ENCODE data around the gene HIVEP3.

The HIVEP3 gene

DNA sequence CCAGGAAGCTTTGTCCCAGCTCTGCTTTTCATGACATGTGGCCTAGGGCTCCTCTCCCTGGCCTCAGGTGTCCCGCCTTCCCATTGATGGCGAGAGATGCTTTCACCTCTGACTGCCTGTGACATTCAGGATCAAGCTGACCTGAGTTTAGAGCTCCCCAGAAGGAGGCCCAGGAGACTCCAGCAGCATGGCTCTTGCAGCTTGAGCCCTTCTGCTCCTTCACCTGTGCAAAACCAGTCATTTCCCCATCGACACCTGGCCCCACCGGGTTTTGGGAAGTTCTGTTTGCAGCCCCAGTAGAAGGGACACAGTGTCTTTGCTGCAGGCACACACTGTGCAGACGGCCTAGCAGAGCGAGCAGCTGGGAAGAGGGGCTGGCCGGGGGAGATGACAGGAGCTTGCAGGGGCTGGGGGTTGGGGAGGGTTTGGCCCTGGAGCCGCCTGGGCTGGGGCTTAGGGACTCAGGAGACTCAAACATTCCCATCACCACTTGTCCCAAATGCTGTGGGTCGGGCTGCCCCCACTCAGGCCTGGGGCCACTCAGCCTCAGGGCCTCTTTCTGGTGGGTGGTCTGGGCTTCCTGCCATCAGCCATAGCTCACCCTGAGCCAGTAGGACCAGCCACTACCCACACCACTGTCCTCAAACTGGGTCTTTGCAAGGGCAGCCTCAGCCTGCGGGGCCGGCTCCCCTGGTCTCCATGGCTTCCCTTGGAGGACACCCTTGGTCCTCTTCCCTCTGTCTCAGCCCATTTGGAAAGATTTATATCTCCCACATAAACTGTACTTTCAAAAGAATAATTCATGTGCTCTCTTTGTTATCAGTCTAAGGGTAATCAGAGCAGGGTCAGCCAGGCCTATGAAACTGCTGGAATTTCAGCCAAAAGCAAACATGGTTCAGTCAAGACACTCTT is 430.4 kb downstream of the HIVEP3 start:
- Histone ChIP-seq H3K36me3 (ENCODE audit: control insufficient read depth, insufficient read depth, low read length) (no peaks in the 10 kb centered on the region), H3K4me1 (ENCODE audit: control insufficient read depth, insufficient read depth, low read length) (peaks cover 30% of the 10 kb centered on the region), H3K27ac (ENCODE audit: low read depth, low read length) (no peak overlapping the region), H3K9me3 (ENCODE audit: control insufficient read depth, insufficient read depth, low read length) (no peaks in the 10 kb centered on the region), H3K9ac (ENCODE audit: low read depth, low read length) (no peak overlapping the region), H3K27me3 (ENCODE audit: control insufficient read depth, insufficient read depth, low read length) (peaks cover 10% of the 10 kb centered on the region; the same call in 1 of the 2 replicates), H3K4me3 (ENCODE audit: low read depth, low read length) (no peak overlapping the region)

DNA sequence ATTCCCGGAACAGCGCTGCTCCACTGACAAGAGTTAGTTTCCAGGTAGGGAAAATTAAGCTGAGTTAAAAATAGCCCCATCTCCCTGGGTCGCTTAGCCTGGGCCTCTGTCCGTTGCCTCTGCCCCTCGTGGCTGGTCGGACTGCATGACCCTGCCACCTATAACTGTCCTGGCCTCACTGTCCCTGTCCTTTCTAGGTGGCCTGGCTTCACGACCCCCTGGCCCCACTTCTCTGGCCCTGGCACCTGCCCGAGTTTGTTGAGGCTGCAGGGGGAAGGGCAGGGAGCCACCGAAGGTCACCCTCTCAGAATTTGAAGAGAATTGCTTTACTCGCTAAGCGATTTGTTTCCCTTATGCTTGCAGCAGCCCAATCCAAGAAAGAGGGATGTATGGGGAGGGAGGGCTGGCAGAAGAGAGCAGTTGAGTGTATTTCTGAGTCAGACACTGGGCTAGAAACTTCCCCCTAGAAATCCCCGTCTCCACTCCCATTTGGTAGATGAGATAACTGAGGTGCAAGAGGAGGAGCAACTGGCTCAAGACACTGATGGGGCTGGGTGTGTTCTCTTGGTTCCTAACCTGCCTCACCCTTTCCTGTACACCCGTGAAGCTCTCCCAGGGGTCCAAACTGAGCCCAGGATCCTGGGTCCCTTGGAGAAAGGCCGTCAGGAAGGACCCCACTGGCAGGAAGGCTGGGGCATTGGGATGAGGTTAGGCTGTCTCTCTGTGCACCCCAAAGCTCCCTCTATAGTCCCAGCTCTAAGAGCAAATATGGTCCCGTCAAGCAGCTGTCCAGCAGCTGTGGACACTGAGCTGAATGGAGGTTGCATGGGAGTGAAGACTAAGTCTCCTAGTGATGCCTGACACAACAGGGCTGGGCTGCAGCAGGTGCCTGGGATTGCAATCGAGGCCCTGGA is 431.3 kb downstream of the HIVEP3 start:
- H3K9me3 ChIP-seq (ENCODE audit: control insufficient read depth, insufficient read depth, low read length): no peaks in the 10 kb centered on the region
- peaks cover 10% of the 10 kb centered on the region; the same call in 1 of the 2 replicates for H3K27me3 ChIP-seq (ENCODE audit: control insufficient read depth, insufficient read depth, low read length)
- peak overlapping the region; percentile 19; the same call in 1 of the 2 replicates for H3K9ac ChIP-seq (ENCODE audit: low read depth, low read length)
- peaks cover 30% of the 10 kb centered on the region for H3K4me1 ChIP-seq (ENCODE audit: control insufficient read depth, insufficient read depth, low read length)
- peak overlapping the region; percentile 30 for H3K4me3 ChIP-seq (ENCODE audit: low read depth, low read length)
- no peaks in the 10 kb centered on the region for H3K36me3 ChIP-seq (ENCODE audit: control insufficient read depth, insufficient read depth, low read length)
- peak overlapping the region; percentile 89 for H3K27ac ChIP-seq (ENCODE audit: low read depth, low read length)

DNA sequence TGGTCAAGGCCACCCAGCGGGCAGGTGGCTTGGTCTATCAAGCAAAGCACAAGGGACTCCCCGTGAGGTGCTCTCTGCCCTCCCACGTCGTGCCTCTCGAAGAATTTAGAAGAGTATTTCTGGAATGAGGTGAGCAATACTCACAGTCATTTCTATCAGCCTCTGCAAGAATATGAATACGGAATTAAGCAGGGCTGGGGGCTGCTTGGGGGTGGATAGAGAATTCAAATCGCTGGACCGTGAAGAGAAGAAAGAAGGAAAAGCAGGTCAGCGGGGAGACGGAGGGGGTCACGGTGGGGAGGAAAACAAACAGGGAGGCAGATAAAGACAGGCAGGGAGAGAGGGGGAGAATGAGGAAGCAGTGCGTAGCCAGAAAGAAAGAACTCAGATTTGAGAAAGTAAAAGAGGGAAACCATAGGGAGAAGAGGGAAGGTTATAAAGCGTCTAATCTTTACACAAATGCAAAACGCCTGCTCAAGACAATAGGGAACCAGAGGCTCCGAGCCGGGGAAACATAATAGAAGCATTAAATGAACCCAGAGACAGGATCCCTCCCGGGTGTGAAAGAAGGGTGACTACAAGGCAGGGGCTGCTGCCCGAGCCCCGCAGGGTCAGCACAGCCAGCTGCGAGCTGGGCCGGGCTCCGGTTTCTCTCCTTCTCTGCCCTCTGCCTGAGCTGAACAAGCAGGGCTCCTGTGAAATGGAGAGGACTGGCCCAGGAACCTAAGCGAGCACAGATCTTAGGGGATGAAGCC is 432.2 kb downstream of the HIVEP3 start:
- Histone ChIP-seq H3K27me3 (ENCODE audit: control insufficient read depth, insufficient read depth, low read length) (peaks cover 10% of the 10 kb centered on the region; the same call in 1 of the 2 replicates), H3K27ac (ENCODE audit: low read depth, low read length) (peak overlapping the region; percentile 89), H3K9me3 (ENCODE audit: control insufficient read depth, insufficient read depth, low read length) (no peaks in the 10 kb centered on the region), H3K36me3 (ENCODE audit: control insufficient read depth, insufficient read depth, low read length) (no peaks in the 10 kb centered on the region), H3K4me1 (ENCODE audit: control insufficient read depth, insufficient read depth, low read length) (peaks cover 30% of the 10 kb centered on the region), H3K9ac (ENCODE audit: low read depth, low read length) (peak overlapping the region; percentile 19; the same call in 1 of the 2 replicates), H3K4me3 (ENCODE audit: low read depth, low read length) (peak overlapping the region; percentile 30)

DNA sequence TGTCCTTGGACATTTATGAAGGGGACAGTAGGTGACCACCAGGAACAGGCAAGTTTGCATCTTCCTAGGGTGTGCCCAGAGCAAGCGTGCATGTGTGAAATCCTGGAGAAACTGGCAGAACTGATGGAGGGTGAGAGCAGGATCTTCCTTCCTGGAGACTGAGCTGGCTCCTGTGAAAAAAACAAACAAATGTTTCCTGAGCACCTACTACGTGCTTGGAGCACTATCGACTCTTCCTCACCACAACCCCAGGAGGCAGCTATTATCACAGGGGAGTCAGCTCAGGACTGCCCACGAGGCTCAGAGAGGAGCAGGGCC is 432.7 kb downstream of the HIVEP3 start:
- Histone ChIP-seq H3K36me3 (ENCODE audit: control insufficient read depth, insufficient read depth, low read length) (no peaks in the 10 kb centered on the region), H3K27ac (ENCODE audit: low read depth, low read length) (peak overlapping the region; percentile 89), H3K9me3 (ENCODE audit: control insufficient read depth, insufficient read depth, low read length) (no peaks in the 10 kb centered on the region), H3K9ac (ENCODE audit: low read depth, low read length) (no peak overlapping the region), H3K4me3 (ENCODE audit: low read depth, low read length) (no peak overlapping the region), H3K27me3 (ENCODE audit: control insufficient read depth, insufficient read depth, low read length) (peaks cover 10% of the 10 kb centered on the region; the same call in 1 of the 2 replicates), H3K4me1 (ENCODE audit: control insufficient read depth, insufficient read depth, low read length) (peaks cover 30% of the 10 kb centered on the region)

DNA sequence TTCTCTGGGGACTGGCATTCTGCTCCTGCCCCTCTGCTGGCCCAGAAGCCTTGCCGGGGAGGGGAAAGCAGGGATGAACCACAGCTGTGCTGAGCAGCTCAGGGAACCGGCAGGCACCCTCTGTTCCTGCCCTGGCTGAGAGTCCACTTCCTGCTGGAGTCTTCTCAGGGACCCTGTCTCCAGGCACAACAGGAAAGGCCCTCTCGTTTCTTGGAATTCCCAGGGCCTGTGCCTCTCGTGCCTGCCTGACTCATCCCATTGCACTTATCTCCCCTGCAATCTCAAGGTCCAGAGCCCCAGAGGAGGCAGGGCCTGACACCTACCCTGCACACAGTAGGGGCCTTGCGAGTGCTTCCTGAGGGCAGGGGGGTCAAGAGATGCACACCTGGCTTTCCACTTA is 433.1 kb downstream of the HIVEP3 start:
- no peak overlapping the region for H3K4me3 ChIP-seq (ENCODE audit: low read depth, low read length)
- no peaks in the 10 kb centered on the region for H3K9me3 ChIP-seq (ENCODE audit: control insufficient read depth, insufficient read depth, low read length)
- H3K27me3 ChIP-seq (ENCODE audit: control insufficient read depth, insufficient read depth, low read length): peaks cover 10% of the 10 kb centered on the region; the same call in 1 of the 2 replicates
- peak overlapping the region; percentile 89 for H3K27ac ChIP-seq (ENCODE audit: low read depth, low read length)
- H3K36me3 ChIP-seq (ENCODE audit: control insufficient read depth, insufficient read depth, low read length): no peaks in the 10 kb centered on the region
- no peak overlapping the region for H3K9ac ChIP-seq (ENCODE audit: low read depth, low read length)
- peaks cover 30% of the 10 kb centered on the region for H3K4me1 ChIP-seq (ENCODE audit: control insufficient read depth, insufficient read depth, low read length)

DNA sequence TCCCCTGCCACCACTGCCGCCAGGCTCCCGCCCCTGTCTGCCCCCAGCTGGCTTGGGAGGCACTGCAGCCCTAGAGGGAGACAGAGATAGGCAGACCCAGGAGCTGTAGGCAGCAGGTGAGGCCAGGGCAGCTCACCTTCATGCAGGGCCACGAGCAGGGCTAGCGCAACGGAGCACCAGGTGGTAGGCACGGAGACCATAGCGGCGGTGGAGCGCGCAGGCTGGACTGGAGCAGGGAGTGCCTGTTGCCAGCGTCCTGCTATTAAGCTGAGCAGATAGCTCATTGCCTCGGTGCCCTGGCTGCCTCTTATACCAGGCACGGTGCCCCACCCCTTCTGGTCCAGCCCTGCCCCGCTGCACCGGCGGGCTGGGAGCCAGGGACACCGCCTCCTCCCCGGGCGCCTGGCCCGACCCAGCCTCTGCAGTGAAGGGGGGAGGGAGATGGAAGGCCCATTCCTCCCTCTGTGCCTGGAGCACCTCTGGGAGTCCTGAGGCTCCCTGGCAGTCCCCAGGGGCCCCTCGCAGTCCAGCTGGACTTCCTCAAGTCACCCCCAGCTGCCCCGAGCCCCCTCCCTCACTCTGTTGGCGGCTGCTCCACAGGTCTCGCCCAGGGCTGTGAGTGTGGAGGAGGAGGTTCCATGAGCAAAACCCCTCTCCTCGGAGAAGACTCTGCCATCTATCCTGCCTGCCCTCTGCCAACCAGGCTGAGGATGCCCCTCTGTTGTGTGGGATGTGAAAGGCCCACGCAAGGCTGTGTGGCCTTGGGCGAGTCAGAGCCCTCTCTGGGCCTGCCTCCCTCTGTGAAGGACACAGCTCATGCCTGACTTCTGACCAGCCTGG is 434.1 kb downstream of the HIVEP3 start, which contains the start of gene EDN2:
TSS of gene EDN2 (minus strand) at position 282 of the 840 bp plus-strand sequence. CDS start at position 200, 82 bp downstream.
- peaks cover 30% of the 10 kb centered on the region for H3K4me1 ChIP-seq (ENCODE audit: control insufficient read depth, insufficient read depth, low read length)
- no peak within 1 kb of the TSS for H3K9ac ChIP-seq (ENCODE audit: low read depth, low read length)
- H3K27me3 ChIP-seq (ENCODE audit: control insufficient read depth, insufficient read depth, low read length): peaks cover 10% of the 10 kb centered on the region; the same call in 1 of the 2 replicates
- H3K4me3 ChIP-seq (ENCODE audit: low read depth, low read length): no peak within 1 kb of the TSS
- H3K9me3 ChIP-seq (ENCODE audit: control insufficient read depth, insufficient read depth, low read length): no peaks in the 10 kb centered on the region
- no peaks in the 10 kb centered on the region for H3K36me3 ChIP-seq (ENCODE audit: control insufficient read depth, insufficient read depth, low read length)
- peak within 1 kb of the TSS; percentile 89 for H3K27ac ChIP-seq (ENCODE audit: low read depth, low read length)

DNA sequence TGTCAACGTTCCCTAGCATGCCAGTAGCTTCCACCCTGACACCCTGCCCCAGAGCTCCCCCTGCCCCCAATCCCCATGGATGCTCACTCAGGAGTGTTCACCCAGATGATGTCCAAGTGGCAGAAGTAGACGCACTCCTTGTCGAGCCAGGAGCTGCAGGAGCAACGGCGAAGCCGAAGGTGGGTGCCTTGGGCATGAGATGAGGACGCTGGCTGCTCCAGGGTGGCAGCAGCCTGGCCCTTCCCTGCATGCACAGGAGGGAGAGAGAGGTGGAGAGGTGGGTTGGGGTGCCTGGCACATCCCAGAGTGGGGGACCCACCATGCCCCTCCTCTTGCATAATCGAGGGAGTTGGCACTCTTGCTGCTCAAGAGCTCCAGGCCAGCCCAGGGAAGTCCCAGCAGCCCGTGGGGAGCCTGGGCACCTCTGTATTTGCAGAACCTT is 434.7 kb downstream of the HIVEP3 start:
- Histone ChIP-seq H3K27me3 (ENCODE audit: control insufficient read depth, insufficient read depth, low read length) (peaks cover 10% of the 10 kb centered on the region; the same call in 1 of the 2 replicates), H3K4me1 (ENCODE audit: control insufficient read depth, insufficient read depth, low read length) (peaks cover 30% of the 10 kb centered on the region), H3K4me3 (ENCODE audit: low read depth, low read length) (no peak overlapping the region), H3K9ac (ENCODE audit: low read depth, low read length) (no peak overlapping the region), H3K9me3 (ENCODE audit: control insufficient read depth, insufficient read depth, low read length) (no peaks in the 10 kb centered on the region), H3K27ac (ENCODE audit: low read depth, low read length) (no peak overlapping the region), H3K36me3 (ENCODE audit: control insufficient read depth, insufficient read depth, low read length) (no peaks in the 10 kb centered on the region)

DNA sequence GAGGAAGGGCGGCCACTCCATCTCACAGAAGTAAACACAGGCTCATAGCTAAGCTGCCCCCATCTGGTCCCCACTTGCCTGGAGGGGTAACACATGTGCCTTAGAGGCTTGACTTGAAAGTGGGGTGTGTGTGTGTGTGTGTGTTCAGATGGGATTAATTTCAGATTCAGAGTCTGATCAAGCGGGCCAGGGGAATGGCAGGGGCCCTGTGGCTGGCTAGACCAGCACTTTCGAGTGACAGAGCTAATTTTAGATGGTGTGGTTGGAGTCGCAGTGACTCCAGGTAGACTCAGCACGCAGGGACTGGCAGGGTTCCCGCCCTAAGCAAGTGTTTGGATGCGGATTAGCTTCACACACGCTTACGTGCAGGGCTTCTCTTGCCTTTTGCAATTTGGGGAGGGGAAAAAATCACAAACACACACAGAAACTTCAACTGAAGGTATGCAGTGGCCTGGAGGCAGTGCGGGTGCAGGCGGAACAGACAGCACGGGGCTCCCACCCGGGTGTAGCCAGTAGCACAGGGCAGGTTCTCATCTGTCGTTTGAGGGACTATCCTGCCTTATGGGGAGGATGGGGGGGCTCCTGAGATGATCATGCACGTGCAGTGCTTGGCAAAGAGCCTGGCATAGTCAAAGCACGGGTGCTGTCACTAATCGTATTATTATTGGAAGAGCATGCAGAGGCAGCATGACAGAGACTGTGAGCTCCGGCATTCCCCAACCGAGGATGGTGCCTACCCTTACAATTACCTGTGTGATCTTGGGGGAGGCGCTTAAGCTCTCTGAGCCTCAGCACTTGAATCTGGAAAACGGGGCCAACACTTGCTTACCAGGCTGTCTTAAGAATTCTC is 435.5 kb downstream of the HIVEP3 start:
- no peak overlapping the region for H3K4me3 ChIP-seq (ENCODE audit: low read depth, low read length)
- peaks cover 30% of the 10 kb centered on the region for H3K4me1 ChIP-seq (ENCODE audit: control insufficient read depth, insufficient read depth, low read length)

DNA sequence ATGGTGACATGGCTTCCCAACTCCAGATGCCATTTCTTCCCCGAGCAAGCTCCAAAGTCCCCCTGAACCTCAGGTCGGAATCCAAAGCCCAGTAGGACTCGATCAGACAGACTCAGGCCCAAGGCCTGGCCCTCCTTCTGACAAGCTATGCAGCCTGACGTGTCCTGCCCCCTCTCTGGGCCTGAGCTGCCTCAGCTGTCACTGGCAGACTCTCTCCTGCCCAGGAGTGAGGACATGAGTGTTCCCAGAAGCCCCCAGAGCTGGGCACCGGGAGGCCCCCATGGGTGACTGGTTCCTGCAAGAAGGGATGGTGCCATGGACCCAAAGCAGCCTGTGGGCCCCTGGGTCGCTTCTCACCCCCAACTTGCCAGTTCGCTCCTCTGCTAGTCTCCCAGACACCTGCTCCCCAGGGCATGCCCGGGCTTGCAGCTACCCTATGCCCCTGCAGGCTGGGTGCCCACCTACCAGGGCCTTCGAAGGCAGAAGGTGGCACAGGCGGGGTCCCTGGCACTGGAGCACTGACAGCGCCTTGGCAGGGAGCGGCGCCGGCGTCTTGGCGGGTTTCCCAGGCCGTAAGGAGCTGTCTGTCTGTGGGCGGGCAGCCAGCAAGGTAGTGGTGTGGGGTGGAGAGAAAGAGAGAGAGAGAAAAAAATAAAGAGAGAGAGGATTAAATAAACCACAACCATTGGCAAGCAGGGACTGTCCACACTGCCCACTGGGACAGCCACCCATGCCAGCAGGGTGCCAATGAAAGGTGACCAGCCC is 436.5 kb downstream of the HIVEP3 start:
- H3K9me3 ChIP-seq (ENCODE audit: control insufficient read depth, insufficient read depth, low read length): no peaks in the 10 kb centered on the region
- no peaks in the 10 kb centered on the region for H3K36me3 ChIP-seq (ENCODE audit: control insufficient read depth, insufficient read depth, low read length)
- no peak overlapping the region for H3K9ac ChIP-seq (ENCODE audit: low read depth, low read length)
- no peaks in the 10 kb centered on the region for H3K27me3 ChIP-seq (ENCODE audit: control insufficient read depth, insufficient read depth, low read length)
- no peak overlapping the region for H3K27ac ChIP-seq (ENCODE audit: low read depth, low read length)
- H3K4me1 ChIP-seq (ENCODE audit: control insufficient read depth, insufficient read depth, low read length): peaks cover 20% of the 10 kb centered on the region
- H3K4me3 ChIP-seq (ENCODE audit: low read depth, low read length): no peak overlapping the region

More for the DNA sequence above, 435.5 kb downstream of the HIVEP3 start:
- Histone ChIP-seq H3K36me3 (ENCODE audit: control insufficient read depth, insufficient read depth, low read length) (no peaks in the 10 kb centered on the region), H3K27ac (ENCODE audit: low read depth, low read length) (no peak overlapping the region), H3K27me3 (ENCODE audit: control insufficient read depth, insufficient read depth, low read length) (0 out of 2 replicates have a peak, but pooled peaks cover 8% of the 10 kb centered on the region), H3K9ac (ENCODE audit: low read depth, low read length) (no peak overlapping the region), H3K9me3 (ENCODE audit: control insufficient read depth, insufficient read depth, low read length) (no peaks in the 10 kb centered on the region)
